RWPE1 (cell line): ENCODE results near the gene PJA2.

Source experiments
- CTCF ChIA-PET: fragments of 350-600 bp; sonication (Branson Sonifier 250); formaldehyde crosslinking; extraction: SDS; loops from one replicate; lab custom pipeline; 2021; lab: Yijun Ruan, JAX
- POLR2A ChIA-PET: fragments of 400-600 bp; formaldehyde crosslinking; extraction: SDS; loops from one replicate; lab custom pipeline; 2020; ENCODE audit warnings: antibody characterized with exemption; ENCODE audit not compliant: low non-redundant PET; lab: Yijun Ruan, JAX
- DNase-seq: peaks from one replicate; pipeline ENCODE4 v3.0.0; 2012; ENCODE audit warnings: low spot score
- H3K27ac ChIP-seq: fragments of 450-650 bp; 2 replicates; pipeline ENCODE4 v1.5.1; 2017
- CTCF ChIP-seq: fragments of 450-650 bp; conservative IDR thresholded peaks from 2 replicates; pipeline ENCODE4 v1.5.1; 2017; ENCODE audit warnings: low read depth, mild to moderate bottlenecking

PJA2 gene

GRCh38 chr5:109359642-109360041 is 50.1 kb downstream of the PJA2 start:
- ChIA-PET CTCF (interaction anchor here (0.8 kb wide), 1 partner anchor 30 kb away, joined by 4 read pairs; no protein-coding TSS in a partner anchor), POLR2A (no interaction called here)
- no peak overlapping the region for H3K27ac ChIP-seq
- no peak for TF ChIP-seq CTCF
- no peak for DNase-seq

GRCh38 chr5:109357807-109358206 is 52.0 kb downstream of the PJA2 start:
- ChIA-PET CTCF (no interaction called here), POLR2A (no interaction called here)
- no peak for TF ChIP-seq CTCF
- no peak for DNase-seq
- no peak overlapping the region for H3K27ac ChIP-seq

- DNase-seq, result no peak
- ChIA-PET POLR2A (no interaction called here), CTCF (interaction anchor here (0.6 kb wide), 1 partner anchor 25 kb away, joined by 4 read pairs; no protein-coding TSS in a partner anchor)
Observed at GRCh38 chr5:109354761-109355160, 55.0 kb downstream of the PJA2 start.

GRCh38 chr5:109351988-109352864 is 57.5 kb downstream of the PJA2 start:
- no peak for DNase-seq
- no peak for TF ChIP-seq CTCF
- CTCF ChIA-PET, result no interaction called here
- POLR2A ChIA-PET, result no interaction called here
- H3K27ac ChIP-seq, result no peak overlapping the region

More at GRCh38 chr5:109354761-109355160, 55.0 kb downstream of the PJA2 start:
- no peak overlapping the region for H3K27ac ChIP-seq
- TF ChIP-seq CTCF, result no peak

- H3K27ac ChIP-seq, result no peak overlapping the region
- POLR2A ChIA-PET, result no interaction called here
- CTCF ChIA-PET, result interaction anchor here (0.6 to 0.7 kb wide), 2 partner anchors 24 to 340 kb away, joined by 5 to 7 read pairs; no protein-coding TSS in a partner anchor
- no peak for TF ChIP-seq CTCF
- no peak for DNase-seq
Observed at GRCh38 chr5:109350537-109351270, 59.1 kb downstream of the PJA2 start.

- H3K27ac ChIP-seq, result no peak overlapping the region
- DNase-seq, result no peak
- CTCF ChIA-PET, result no interaction called here
- POLR2A ChIA-PET, result no interaction called here
- TF ChIP-seq CTCF, result no peak
Observed at GRCh38 chr5:109349388-109349787, 60.4 kb downstream of the PJA2 start.
